Parathyroid adenoma (tissue), 2 donors: ENCODE data around the gene LRSAM1.

Source experiments
- H2AFZ ChIP-seq: fragments of 300-600 bp; sonication (generic); one replicate; pipeline ENCODE4 v1.7.0; 2017; ENCODE audit warnings: antibody characterized with exemption, mild to moderate bottlenecking
- H3K27ac ChIP-seq: fragments of 300-600 bp; sonication (generic); one replicate; pipeline ENCODE4 v1.7.0; 2017
- H3K27me3 ChIP-seq: fragments of 300-600 bp; sonication (generic); one replicate; pipeline ENCODE4 v1.7.0; 2017; ENCODE audit warnings: low read length; ENCODE audit not compliant: control insufficient read depth, insufficient read depth
- H3K36me3 ChIP-seq: fragments of 300-600 bp; sonication (generic); one replicate; pipeline ENCODE4 v1.7.0; 2017; ENCODE audit warnings: low read length; ENCODE audit not compliant: control insufficient read depth, insufficient read depth
- H3K4me1 ChIP-seq: fragments of 300-600 bp; sonication (generic); one replicate; pipeline ENCODE4 v1.7.0; 2017; ENCODE audit warnings: control low read depth
- H3K4me2 ChIP-seq: fragments of 300-600 bp; sonication (generic); one replicate; pipeline ENCODE4 v1.7.0; 2017; ENCODE audit warnings: low read length
- H3K4me3 ChIP-seq: fragments of 300-600 bp; sonication (generic); one replicate; pipeline ENCODE4 v1.7.0; 2017; ENCODE audit warnings: low read depth, low read length
- H3K79me2 ChIP-seq: fragments of 300-600 bp; sonication (generic); one replicate; pipeline ENCODE4 v1.7.0; 2017; ENCODE audit warnings: control low read depth
- H3K9ac ChIP-seq: fragments of 300-600 bp; sonication (generic); one replicate; pipeline ENCODE4 v1.7.0; 2017; ENCODE audit warnings: mild to moderate bottlenecking
- H3K9me3 ChIP-seq: fragments of 300-600 bp; sonication (generic); one replicate; pipeline ENCODE4 v1.7.0; 2017; ENCODE audit warnings: low read length; ENCODE audit not compliant: control insufficient read depth
- TF ChIP-seq, protein P1 (sequence below): fragments of 300-600 bp; sonication (generic); IDR thresholded peaks from one replicate; pipeline ENCODE4 v1.7.0; 2017; ENCODE audit warnings: antibody characterized with exemption, mild to moderate bottlenecking
- donor health status: primary hyperparathyroidism.

Gene LRSAM1

GRCh38 chr9:127545196-127546124 lies 94.2 kb downstream of the LRSAM1 start:
- Histone ChIP-seq H3K9ac (no peak overlapping the region), H3K36me3 (no peaks in the 10 kb centered on the region), H3K9me3 (no peaks in the 10 kb centered on the region), H3K79me2 (peaks cover 63% of the 10 kb centered on the region), H3K4me3 (no peak overlapping the region), H3K27ac (no peak overlapping the region), H2AFZ (no peak overlapping the region), H3K27me3 (no peaks in the 10 kb centered on the region), H3K4me2 (no peak overlapping the region), H3K4me1 (no peaks in the 10 kb centered on the region)
- TF ChIP-seq, protein P1, sequence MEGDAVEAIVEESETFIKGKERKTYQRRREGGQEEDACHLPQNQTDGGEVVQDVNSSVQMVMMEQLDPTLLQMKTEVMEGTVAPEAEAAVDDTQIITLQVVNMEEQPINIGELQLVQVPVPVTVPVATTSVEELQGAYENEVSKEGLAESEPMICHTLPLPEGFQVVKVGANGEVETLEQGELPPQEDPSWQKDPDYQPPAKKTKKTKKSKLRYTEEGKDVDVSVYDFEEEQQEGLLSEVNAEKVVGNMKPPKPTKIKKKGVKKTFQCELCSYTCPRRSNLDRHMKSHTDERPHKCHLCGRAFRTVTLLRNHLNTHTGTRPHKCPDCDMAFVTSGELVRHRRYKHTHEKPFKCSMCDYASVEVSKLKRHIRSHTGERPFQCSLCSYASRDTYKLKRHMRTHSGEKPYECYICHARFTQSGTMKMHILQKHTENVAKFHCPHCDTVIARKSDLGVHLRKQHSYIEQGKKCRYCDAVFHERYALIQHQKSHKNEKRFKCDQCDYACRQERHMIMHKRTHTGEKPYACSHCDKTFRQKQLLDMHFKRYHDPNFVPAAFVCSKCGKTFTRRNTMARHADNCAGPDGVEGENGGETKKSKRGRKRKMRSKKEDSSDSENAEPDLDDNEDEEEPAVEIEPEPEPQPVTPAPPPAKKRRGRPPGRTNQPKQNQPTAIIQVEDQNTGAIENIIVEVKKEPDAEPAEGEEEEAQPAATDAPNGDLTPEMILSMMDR: no peak

DNA sequence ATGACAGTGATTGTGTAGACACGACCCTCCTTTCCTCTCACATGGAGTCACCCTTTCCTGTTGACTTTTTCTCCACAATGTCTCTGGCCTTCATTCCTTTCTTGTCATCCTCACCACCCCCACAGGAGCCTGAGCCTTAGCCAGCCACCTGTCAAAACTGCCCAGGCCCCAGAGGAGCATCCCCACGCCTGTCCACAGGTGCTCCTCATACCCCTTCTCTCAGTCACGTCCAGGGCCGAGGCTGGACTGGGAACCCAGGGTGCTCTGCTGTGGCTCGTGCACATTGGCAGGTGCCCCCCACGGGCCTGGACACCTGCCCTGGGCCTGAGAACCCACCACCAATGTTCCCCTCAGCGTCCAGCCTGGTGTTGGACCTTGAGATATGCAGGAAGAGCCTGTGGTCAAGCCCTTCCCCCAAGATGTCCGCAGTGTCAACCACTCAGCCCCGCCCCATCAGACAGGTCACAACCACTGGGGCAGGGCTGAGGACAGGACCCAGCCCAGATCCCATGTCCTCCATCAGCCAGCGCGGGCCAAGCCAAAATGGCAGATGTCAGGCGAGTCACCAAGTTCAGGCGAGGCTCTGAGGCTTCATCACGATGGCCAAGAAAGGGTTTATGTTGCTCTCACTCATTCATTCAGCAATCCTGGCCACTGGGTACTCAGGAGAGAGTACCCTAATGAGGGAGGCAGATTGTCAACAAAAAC lies 95.0 kb downstream of the LRSAM1 start:
- TF ChIP-seq, protein P1: no peak
- no peak overlapping the region for H3K4me2 ChIP-seq
- H3K4me1 ChIP-seq: no peaks in the 10 kb centered on the region
- H2AFZ ChIP-seq: no peak overlapping the region
- H3K36me3 ChIP-seq: no peaks in the 10 kb centered on the region
- no peak overlapping the region for H3K4me3 ChIP-seq
- no peaks in the 10 kb centered on the region for H3K9me3 ChIP-seq
- no peak overlapping the region for H3K9ac ChIP-seq
- no peak overlapping the region for H3K27ac ChIP-seq
- peaks cover 62% of the 10 kb centered on the region for H3K79me2 ChIP-seq
- H3K27me3 ChIP-seq: no peaks in the 10 kb centered on the region

GRCh38 chr9:127548352-127548881 lies 97.1 kb downstream of the LRSAM1 start:
- no peaks in the 10 kb centered on the region for H3K36me3 ChIP-seq
- no peak overlapping the region for H3K4me2 ChIP-seq
- H3K9ac ChIP-seq: no peak overlapping the region
- no peaks in the 10 kb centered on the region for H3K9me3 ChIP-seq
- H3K27ac ChIP-seq: no peak overlapping the region
- H3K4me3 ChIP-seq: no peak overlapping the region
- H3K27me3 ChIP-seq: no peaks in the 10 kb centered on the region
- H3K4me1 ChIP-seq: no peaks in the 10 kb centered on the region
- H2AFZ ChIP-seq: no peak overlapping the region
- TF ChIP-seq, protein P1: no peak
- H3K79me2 ChIP-seq: peaks cover 73% of the 10 kb centered on the region

DNA sequence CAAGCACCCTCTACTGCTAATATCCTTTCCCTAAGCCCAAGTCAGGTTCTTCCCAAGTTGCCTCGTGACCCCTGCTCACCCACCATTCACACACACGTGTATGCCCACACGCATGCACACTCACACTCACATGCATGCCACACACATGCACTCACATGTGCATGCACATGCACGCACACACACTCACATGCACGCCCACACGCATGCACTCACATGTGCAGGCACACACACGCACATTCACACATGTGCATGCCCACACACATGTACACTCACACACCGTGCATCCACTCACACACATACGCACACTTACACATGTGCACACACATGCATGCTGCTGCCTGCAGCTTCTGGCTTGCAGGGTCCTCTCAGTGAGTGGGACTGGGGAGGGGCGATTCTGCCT lies 97.9 kb downstream of the LRSAM1 start:
- Histone ChIP-seq H3K4me1 (no peaks in the 10 kb centered on the region), H3K27ac (no peak overlapping the region)

More for the DNA sequence above, 97.9 kb downstream of the LRSAM1 start:
- no peaks in the 10 kb centered on the region for H3K27me3 ChIP-seq
- peaks cover 72% of the 10 kb centered on the region for H3K79me2 ChIP-seq
- TF ChIP-seq, protein P1: no peak
- no peak overlapping the region for H3K4me2 ChIP-seq
- no peaks in the 10 kb centered on the region for H3K9me3 ChIP-seq
- no peak overlapping the region for H3K9ac ChIP-seq
- no peak overlapping the region for H3K4me3 ChIP-seq
- H2AFZ ChIP-seq: no peak overlapping the region
- H3K36me3 ChIP-seq: no peaks in the 10 kb centered on the region
